ENCODE results near the gene CMKLR1. TPM values are rescaled to one million over a fixed set of nuclear protein-coding genes. Genes with fewer than 3 reads are reported as not detected.
A peak's percentile ranks its signal among the peaks of the same experiment; 100 is the strongest.

CMKLR1 gene
- total RNA-seq, 1 donor from 2014 or later = not detected

DNA sequence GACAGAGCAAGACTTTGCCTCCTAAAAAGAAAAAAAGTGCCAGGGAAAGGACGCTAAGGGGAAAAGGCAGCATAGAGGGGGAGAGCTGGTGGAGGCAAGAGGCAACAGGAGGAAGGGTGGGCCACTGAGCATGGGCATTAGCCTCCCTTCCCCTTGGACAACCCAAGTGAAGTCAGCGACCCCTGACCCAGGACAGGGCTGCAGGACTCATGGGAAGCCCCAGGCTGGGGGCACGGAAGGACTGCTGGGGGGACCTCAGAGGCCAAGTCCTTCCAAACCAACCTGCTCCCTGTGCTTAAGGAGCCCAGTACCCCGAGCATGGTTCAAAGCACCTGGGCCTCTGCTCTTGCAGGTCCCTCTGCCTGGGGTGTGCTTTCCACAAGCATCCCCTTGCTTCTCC is 27.5 kb downstream of the CMKLR1 start:
- Mint-ChIP-seq H3K9me3 (no peaks in the 10 kb centered on the region), H3K4me1 (peaks cover 67% of the 10 kb centered on the region), H3K4me3 (no peak overlapping the region), H3K27me3 (ENCODE audit: insufficient read depth, low read depth) (peaks cover 15% of the 10 kb centered on the region), H3K27ac (peak overlapping the region; percentile 77), H3K36me3 (no peaks in the 10 kb centered on the region)
- H3K4me1 ChIP-seq = peaks cover 10% of the 10 kb centered on the region
- no peaks in the 10 kb centered on the region for H3K27me3 ChIP-seq
- H3K4me2 ChIP-seq = no peak overlapping the region
- TF ChIP-seq EZH2 (IDR thresholded peaks at IDR 0.05) (no peak), EZH2phosphoT487 (IDR thresholded peaks at IDR 0.05) (no peak)
- TF ChIP-seq, protein P1, sequence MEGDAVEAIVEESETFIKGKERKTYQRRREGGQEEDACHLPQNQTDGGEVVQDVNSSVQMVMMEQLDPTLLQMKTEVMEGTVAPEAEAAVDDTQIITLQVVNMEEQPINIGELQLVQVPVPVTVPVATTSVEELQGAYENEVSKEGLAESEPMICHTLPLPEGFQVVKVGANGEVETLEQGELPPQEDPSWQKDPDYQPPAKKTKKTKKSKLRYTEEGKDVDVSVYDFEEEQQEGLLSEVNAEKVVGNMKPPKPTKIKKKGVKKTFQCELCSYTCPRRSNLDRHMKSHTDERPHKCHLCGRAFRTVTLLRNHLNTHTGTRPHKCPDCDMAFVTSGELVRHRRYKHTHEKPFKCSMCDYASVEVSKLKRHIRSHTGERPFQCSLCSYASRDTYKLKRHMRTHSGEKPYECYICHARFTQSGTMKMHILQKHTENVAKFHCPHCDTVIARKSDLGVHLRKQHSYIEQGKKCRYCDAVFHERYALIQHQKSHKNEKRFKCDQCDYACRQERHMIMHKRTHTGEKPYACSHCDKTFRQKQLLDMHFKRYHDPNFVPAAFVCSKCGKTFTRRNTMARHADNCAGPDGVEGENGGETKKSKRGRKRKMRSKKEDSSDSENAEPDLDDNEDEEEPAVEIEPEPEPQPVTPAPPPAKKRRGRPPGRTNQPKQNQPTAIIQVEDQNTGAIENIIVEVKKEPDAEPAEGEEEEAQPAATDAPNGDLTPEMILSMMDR (IDR thresholded peaks at IDR 0.05) = no peak
- no peak overlapping the region for H3K9ac ChIP-seq
- no peaks in the 10 kb centered on the region for H3K79me2 ChIP-seq (ENCODE audit: low read depth)
- no peak overlapping the region for H3K27ac ChIP-seq
- H4K20me1 ChIP-seq (ENCODE audit: low read depth) = no peaks in the 10 kb centered on the region
- H3K9me3 ChIP-seq (ENCODE audit: low read depth) = no peaks in the 10 kb centered on the region
- H3K4me3 ChIP-seq = no peak overlapping the region
- no peak for DNase-seq (ENCODE audit: low spot score)
- peaks cover 11% of the 10 kb centered on the region for H3F3A ChIP-seq (ENCODE audit: low read depth)
- H2AFZ ChIP-seq (replicated peaks) = no peak overlapping the region
- H3K36me3 ChIP-seq = no peaks in the 10 kb centered on the region

DNA sequence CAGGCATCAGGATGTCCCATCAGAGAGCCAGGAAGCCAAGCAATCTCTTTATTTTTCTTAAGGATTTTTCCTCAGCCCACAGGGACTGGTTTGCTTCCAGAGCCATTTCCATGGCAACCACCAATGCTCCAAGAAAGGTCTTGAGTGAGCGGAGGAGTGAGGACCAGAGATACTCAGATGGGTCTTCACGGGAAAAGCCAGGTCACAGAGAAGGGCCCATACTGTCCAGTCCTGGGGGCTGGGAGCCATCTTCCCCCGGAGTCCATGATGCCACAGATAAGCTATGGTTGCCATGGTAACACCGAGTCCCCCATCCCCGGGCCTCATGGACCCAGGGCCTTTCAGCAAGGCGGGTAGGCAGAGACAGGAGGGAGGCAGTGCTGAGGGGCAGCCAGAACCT is 28.6 kb downstream of the CMKLR1 start:
- H3K27ac ChIP-seq = no peak overlapping the region
- peak overlapping the region; percentile 72 for H3K27ac Mint-ChIP-seq

DNA sequence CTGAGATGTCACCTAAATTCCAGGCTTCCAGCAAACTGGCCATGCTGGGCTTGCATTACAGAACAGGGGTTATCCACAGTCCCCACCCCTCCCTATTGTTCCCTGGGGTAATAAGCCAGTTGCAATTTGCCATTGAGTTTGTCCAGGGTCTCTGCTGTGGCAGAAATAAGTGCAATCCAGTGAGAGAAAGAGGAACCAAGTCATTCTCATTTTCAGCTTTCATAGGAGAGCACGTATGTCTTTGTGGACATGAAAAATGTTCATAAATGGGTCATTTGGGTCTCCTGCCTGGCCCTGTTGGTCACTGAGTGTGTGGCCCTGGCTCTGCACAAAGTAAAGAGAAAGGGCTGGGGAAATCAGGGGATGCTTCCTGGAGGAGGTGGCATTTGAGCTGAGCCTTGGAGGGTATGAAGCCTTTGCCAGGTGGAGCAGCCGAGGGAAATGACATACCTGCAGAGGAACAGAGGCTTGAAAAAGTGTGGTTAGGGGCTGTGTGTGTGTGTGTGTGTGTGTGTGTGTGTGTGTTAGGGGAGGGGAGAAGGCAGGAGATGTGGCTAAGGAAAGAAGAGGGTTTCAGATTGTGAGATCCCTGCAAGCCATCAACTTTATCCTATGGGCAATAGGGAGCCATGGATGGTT is 29.3 kb downstream of the CMKLR1 start:
- H3K4me3 Mint-ChIP-seq = no peak overlapping the region

More for the DNA sequence above, 28.6 kb downstream of the CMKLR1 start:
- peak; percentile 62 for DNase-seq (ENCODE audit: low spot score)
- Mint-ChIP-seq H3K4me1 (peaks cover 69% of the 10 kb centered on the region), H3K27me3 (ENCODE audit: insufficient read depth, low read depth) (peaks cover 15% of the 10 kb centered on the region), H3K4me3 (no peak overlapping the region), H3K36me3 (no peaks in the 10 kb centered on the region), H3K9me3 (no peaks in the 10 kb centered on the region)
- Histone ChIP-seq H2AFZ (replicated peaks) (no peak overlapping the region), H3K9me3 (ENCODE audit: low read depth) (no peaks in the 10 kb centered on the region), H3K4me3 (no peak overlapping the region), H3K27me3 (no peaks in the 10 kb centered on the region), H3K4me1 (peaks cover 6% of the 10 kb centered on the region), H4K20me1 (ENCODE audit: low read depth) (no peaks in the 10 kb centered on the region), H3K9ac (no peak overlapping the region), H3K4me2 (no peak overlapping the region), H3K79me2 (ENCODE audit: low read depth) (no peaks in the 10 kb centered on the region), H3F3A (ENCODE audit: low read depth) (no peaks in the 10 kb centered on the region), H3K36me3 (no peaks in the 10 kb centered on the region)
- TF ChIP-seq, protein P1 (IDR thresholded peaks at IDR 0.05) = no peak
- TF ChIP-seq EZH2phosphoT487 (IDR thresholded peaks at IDR 0.05) (no peak), EZH2 (IDR thresholded peaks at IDR 0.05) (no peak)

DNA sequence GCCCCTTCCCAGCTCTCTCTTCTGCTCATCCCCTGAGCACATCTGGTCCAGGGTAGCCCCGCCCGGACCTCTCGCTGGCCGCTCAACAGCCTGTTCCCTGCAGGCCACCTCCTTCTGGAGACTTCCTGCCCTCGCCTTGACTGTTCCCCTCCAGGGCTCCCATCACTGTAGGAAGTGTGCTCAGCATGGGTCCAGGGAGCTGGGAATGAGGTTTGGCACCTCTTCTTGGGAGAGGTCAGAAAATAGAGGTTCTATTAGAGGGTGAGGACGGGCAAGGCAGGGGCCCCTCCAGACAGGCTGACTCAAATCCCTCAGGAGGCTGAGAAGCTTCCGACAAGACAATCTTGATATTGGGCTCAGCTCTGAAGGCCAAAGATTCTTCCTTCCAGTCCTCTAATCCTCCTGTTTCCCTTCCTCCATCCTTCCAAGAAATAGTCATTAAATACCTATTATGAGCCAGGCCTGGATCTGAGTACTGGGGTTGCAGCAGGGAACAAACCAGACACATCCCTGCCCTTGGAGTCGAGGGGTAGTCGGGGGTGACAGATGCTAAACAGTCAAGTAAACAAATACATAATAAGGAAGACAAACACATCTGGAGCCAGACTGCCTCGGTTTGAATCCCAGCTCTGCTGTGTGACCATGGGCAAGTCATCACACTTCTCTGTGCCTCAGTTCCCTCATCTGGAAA is 30.6 kb downstream of the CMKLR1 start:
- Histone ChIP-seq H4K20me1 (ENCODE audit: low read depth) (no peaks in the 10 kb centered on the region), H3K4me3 (no peak overlapping the region), H3K27me3 (no peaks in the 10 kb centered on the region), H3K9me3 (ENCODE audit: low read depth) (no peaks in the 10 kb centered on the region), H3K36me3 (no peaks in the 10 kb centered on the region), H3K4me2 (no peak overlapping the region), H3K4me1 (peaks cover 8% of the 10 kb centered on the region), H3K9ac (no peak overlapping the region), H2AFZ (replicated peaks) (no peak overlapping the region), H3K27ac (no peak overlapping the region), H3K79me2 (ENCODE audit: low read depth) (no peaks in the 10 kb centered on the region), H3F3A (ENCODE audit: low read depth) (no peaks in the 10 kb centered on the region)
- Mint-ChIP-seq H3K36me3 (no peaks in the 10 kb centered on the region), H3K27ac (no peak overlapping the region), H3K4me1 (peaks cover 83% of the 10 kb centered on the region), H3K4me3 (no peak overlapping the region), H3K27me3 (ENCODE audit: insufficient read depth, low read depth) (peaks cover 17% of the 10 kb centered on the region), H3K9me3 (no peaks in the 10 kb centered on the region)
- no peak for DNase-seq (ENCODE audit: low spot score)
- TF ChIP-seq EZH2 (IDR thresholded peaks at IDR 0.05) (no peak), EZH2phosphoT487 (IDR thresholded peaks at IDR 0.05) (no peak)
- TF ChIP-seq, protein P1 (IDR thresholded peaks at IDR 0.05) = no peak

More for the DNA sequence above, 29.3 kb downstream of the CMKLR1 start:
- no peaks in the 10 kb centered on the region for H3F3A ChIP-seq (ENCODE audit: low read depth)
- H3K36me3 ChIP-seq = no peaks in the 10 kb centered on the region
- no peaks in the 10 kb centered on the region for H3K36me3 Mint-ChIP-seq
- DNase-seq (ENCODE audit: low spot score) = no peak
- H4K20me1 ChIP-seq (ENCODE audit: low read depth) = no peaks in the 10 kb centered on the region
- H3K9me3 Mint-ChIP-seq = no peaks in the 10 kb centered on the region
- H3K27me3 Mint-ChIP-seq (ENCODE audit: insufficient read depth, low read depth) = peaks cover 15% of the 10 kb centered on the region
- H3K4me2 ChIP-seq = no peak overlapping the region
- TF ChIP-seq EZH2 (IDR thresholded peaks at IDR 0.05) (no peak), EZH2phosphoT487 (IDR thresholded peaks at IDR 0.05) (no peak)
- H3K9ac ChIP-seq = no peak overlapping the region
- H2AFZ ChIP-seq (replicated peaks) = no peak overlapping the region
- peak overlapping the region; percentile 72 for H3K27ac Mint-ChIP-seq
- no peaks in the 10 kb centered on the region for H3K27me3 ChIP-seq
- no peak overlapping the region for H3K4me3 ChIP-seq
- H3K27ac ChIP-seq = no peak overlapping the region
- H3K9me3 ChIP-seq (ENCODE audit: low read depth) = no peaks in the 10 kb centered on the region
- H3K4me1 Mint-ChIP-seq = peaks cover 76% of the 10 kb centered on the region
- no peaks in the 10 kb centered on the region for H3K79me2 ChIP-seq (ENCODE audit: low read depth)
- H3K4me1 ChIP-seq = peaks cover 8% of the 10 kb centered on the region

Data from neural progenitor cell (in vitro differentiated cells).